ENCODE results near the gene LCK. TPM values are rescaled to one million over a fixed set of nuclear protein-coding genes. Genes with fewer than 3 reads are reported as not detected.

Gene LCK
- total RNA-seq, 1 experiment from 2014 or later: not detected

DNA sequence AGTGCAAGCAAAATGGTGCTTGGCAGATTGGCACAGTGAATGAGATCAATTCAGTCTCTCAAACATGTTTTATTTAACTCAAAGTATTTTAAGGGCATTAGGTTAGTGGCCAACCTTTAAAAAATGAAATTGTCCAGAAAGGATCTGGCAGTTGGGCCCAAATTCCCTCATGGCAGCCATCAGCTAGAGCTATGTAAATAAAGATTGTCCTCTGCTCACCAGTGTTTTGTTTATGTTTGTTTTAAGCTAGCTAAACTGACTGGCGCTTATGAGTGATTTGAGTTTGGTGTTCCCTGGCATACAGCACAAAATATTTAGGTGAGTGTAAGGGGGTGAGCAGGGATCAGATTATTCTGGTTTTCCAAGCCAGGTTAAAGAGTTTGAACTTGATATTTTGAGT lies 58.9 kb downstream of the LCK start:
- DNase-seq (ENCODE audit: low spot score): no peak
- in situ Hi-C loops (cut with HindIII; ENCODE audit: low sequenced_read_pairs): no loop called here

GRCh38 chr1:32311709-32312393 lies 60.8 kb downstream of the LCK start:
- in situ Hi-C loops (cut with HindIII; ENCODE audit: low sequenced_read_pairs): no loop called here
- no peak for DNase-seq (ENCODE audit: low spot score)

DNA sequence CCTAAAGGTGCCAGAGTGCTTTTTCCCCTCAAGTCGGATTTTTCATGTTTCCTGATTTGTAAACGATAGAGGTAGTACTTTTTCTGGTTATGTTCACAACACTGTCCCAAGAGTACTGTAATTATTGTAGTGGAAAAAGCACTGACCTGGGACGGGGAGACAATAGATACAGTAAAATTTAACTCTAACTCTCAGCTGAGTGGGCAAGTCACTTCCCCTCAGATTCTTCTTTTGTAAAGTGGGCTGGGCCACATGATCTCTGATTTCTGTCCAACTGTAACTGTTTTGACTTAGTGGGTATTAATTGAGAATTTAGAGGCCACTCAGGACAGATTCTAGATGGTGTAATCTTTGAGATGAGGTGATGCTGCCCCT lies 65.8 kb downstream of the LCK start:
- in situ Hi-C loops (cut with HindIII; ENCODE audit: low sequenced_read_pairs): no loop called here
- no peak for DNase-seq (ENCODE audit: low spot score)

DNA sequence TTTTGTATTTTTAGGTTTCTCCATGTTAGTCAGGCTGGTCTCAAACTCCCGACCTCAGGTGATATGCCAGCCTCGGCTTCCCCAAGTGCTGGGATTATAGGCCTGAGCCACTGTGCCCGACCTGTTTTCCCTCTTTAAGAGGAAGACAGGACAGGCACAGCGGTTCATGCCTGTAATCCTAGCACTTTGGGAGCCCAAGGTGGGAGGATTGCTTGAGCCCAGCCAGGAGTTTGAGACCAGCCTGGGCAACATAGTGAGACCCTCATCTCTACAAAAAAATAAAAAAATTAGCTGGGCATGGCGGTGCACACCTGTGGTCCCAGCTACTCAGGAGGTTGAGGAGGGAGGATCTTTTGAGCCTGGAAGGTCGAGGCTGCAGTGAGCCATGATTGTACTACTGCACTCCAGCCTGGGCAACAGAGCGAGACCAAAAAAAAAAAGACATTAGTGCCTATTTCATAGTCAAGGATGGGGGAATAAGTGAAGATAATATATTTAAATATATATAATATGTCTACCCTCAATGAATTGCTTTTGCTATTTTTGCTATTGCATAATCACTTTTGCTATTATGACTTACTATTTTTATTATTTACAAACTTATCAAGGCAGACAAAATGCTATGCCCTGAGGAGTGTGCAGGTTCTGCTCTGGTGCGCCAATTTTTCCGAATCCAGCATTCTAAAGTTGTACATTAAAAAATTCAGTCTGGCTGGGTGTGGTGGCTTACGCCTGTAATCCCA lies 67.2 kb downstream of the LCK start:
- no peak for DNase-seq (ENCODE audit: low spot score)
- in situ Hi-C loops (cut with HindIII; ENCODE audit: low sequenced_read_pairs): no loop called here

- no peak for DNase-seq (ENCODE audit: low spot score)
- in situ Hi-C loops (cut with HindIII; ENCODE audit: low sequenced_read_pairs): no loop called here
Measured at GRCh38 chr1:32321712-32322291, 70.7 kb downstream of the LCK start.

GRCh38 chr1:32327204-32327603 lies 76.1 kb downstream of the LCK start:
- no peak for DNase-seq (ENCODE audit: low spot score)
- in situ Hi-C loops (cut with HindIII; ENCODE audit: low sequenced_read_pairs): no loop called here

DNA sequence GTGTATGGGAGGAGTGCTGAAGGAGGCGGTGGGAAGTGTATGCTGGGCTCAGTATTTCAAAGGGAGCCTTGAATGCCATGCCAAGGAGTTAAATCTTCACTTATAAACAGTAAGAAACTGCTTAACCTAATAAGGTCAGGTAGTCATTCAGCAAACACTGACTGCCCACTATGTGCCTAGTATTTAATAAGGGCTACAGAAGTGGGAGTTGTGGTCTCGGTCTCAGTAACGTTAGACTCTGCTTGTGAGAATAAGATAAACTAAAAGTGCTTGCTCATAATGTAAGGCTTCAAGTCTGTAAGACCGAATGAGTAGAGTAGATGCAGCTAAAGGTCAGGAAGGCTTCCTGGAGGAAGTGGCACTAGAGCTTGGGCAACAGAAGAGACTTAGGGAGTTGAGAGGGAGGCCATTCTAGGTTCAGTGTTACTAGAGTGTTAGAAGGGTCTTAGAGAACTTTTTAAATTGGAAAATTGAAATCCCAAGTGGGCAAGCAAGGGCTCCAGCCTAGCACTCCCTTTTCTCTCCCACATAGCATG lies 78.9 kb downstream of the LCK start:
- in situ Hi-C loops (cut with HindIII; ENCODE audit: low sequenced_read_pairs): no loop called here
- no peak for DNase-seq (ENCODE audit: low spot score)

GRCh38 chr1:32330558-32331151 lies 79.6 kb downstream of the LCK start:
- no peak for DNase-seq (ENCODE audit: low spot score)
- in situ Hi-C loops (cut with HindIII; ENCODE audit: low sequenced_read_pairs): no loop called here

- in situ Hi-C loops (cut with HindIII; ENCODE audit: low sequenced_read_pairs): no loop called here
- no peak for DNase-seq (ENCODE audit: low spot score)
Measured at GRCh38 chr1:32331549-32331948, 80.5 kb downstream of the LCK start.

DNA sequence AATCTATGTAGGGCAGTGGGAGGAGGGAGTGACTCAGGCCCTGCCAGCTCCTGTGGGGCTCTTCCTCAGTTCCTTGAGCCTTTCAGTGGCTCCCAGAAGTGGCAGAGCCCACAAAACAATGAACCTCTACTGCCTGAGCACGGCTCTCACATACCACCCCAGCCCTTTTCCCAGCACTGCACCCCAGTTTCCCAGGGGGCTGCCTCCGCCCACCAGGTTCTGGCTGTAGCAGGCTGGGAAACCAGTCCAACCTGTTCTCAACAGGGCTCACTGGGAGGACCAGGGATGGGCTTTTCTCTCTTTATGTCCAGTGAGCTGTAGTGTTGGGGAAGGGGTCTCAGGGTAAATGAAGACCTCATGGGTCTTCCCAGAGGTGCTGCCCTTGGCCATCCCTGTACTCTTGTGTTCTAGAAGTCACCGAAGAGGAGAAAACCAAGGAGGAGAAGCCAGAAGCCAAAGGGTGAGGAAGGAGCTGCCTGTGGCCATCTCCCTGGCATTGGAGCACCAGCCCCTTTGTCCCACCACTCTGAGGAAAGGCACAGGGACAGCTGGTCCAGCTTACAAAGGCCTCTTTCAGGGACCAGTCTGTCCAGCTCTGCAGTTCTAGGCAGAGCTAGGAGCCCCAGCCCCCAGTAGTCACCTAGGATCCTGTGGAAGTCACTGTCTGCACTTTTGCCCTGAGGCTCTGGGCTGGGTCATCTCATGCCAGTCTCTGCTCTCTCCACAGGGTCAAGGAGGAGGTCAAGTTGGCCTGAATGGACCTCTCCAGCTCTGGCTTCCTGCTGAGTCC lies 81.4 kb downstream of the LCK start:
- in situ Hi-C loops (cut with HindIII; ENCODE audit: low sequenced_read_pairs): no loop called here

DNA sequence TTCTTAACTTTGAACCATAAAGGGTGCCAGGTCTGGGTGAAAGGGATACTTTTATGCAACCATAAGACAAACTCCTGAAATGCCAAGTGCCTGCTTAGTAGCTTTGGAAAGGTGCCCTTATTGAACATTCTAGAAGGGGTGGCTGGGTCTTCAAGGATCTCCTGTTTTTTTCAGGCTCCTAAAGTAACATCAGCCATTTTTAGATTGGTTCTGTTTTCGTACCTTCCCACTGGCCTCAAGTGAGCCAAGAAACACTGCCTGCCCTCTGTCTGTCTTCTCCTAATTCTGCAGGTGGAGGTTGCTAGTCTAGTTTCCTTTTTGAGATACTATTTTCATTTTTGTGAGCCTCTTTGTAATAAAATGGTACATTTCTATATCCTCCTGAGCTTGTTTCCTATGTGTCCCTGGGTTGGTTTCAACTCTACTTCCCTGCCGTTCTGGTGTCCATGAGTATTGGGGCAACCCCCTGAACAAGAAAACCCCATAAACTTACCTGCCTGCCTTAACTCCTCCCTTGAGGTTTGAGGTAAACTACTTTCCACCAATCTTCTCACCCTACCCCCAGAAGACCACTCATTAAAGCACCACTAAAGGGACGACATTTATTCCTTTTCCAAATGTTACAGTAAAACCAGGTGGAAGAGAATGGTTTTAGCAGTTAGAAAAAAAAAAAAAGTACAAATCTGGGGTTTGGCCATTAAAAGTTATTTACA lies 82.3 kb downstream of the LCK start:
- no peak for DNase-seq (ENCODE audit: low spot score)
- in situ Hi-C loops (cut with HindIII; ENCODE audit: low sequenced_read_pairs): no loop called here

More for the DNA sequence above, 81.4 kb downstream of the LCK start:
- peak; percentile 40 for DNase-seq (ENCODE audit: low spot score)

DNA sequence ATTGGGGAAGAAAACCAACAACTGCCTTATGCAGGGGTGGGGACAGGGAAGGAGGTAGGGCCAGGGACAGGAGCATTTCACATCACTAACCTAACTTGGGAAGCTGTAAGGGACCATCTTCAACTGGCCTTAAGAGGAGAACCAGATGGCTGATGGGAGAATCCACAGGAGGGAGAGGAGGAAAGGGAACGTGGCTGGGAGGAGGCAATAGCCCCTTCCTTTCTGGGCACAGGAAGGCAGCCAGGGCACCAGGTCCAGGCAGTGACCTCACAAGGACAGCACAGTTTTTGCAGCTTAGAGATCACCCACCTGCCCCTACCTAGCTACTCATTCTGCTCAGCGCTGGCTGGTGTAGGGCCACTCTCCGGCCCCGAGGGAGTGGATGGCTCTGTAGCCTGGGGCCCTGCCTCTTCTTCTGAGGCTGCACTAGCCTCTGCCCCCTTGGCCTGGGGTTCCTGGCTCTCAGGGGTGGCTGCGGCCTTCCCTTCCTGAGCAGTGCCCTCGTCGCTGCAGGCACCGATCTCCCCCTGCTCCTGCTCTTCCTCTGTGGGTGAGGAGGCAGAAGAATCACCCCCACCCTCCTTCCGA lies 83.3 kb downstream of the LCK start:
- in situ Hi-C loops (cut with HindIII; ENCODE audit: low sequenced_read_pairs): no loop called here
- peak; percentile 63 for DNase-seq (ENCODE audit: low spot score)

DNA sequence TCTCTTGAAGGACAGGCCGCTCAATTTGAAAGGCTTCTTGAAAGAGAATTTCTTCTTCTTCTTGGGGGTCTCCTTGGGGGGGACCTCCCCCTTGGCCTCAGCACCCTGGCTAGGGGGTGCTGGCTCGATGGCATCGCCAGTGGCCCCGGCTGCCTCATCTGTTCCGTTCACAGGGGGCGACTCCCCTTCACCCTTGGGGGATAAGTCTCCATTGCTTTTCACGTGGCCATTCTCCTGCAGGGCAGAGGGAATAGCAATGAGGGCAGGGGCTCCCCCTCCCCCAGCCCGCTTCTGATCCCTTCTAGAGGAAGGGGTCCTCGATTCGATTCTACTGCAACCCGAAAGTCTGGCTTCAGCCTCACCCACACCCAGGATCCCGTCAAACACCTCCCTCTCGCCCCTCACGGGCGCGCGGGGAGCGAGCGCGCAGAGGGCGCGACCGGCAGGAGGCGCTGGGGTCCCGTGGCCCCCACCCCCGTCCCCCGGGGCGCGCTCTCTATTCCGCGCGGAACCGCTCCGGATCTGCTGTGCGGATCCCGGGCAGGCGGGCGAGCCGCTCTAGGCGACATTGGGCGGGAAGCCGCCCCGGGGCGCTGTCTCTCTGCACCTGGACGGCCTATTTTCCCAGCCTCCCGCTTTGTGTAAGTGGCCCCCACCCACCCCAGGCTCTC lies 83.9 kb downstream of the LCK start:
- DNase-seq (ENCODE audit: low spot score): peak; percentile 35
- in situ Hi-C loops (cut with HindIII; ENCODE audit: low sequenced_read_pairs): no loop called here

GRCh38 chr1:32335535-32335789 lies 84.4 kb downstream of the LCK start:
- no peak for DNase-seq (ENCODE audit: low spot score)
- in situ Hi-C loops (cut with HindIII; ENCODE audit: low sequenced_read_pairs): no loop called here
